Mucosa of stomach (tissue), 1 donor: ENCODE data around the gene KLHL35.

Experiments used
- H3K27me3 ChIP-seq: one replicate; pipeline ENCODE4 v1.7.0; 2013; ENCODE audit warnings: mild to moderate bottlenecking, low read length; ENCODE audit not compliant: control insufficient read depth, insufficient read depth
- H3K36me3 ChIP-seq: one replicate; pipeline ENCODE4 v1.7.0; 2013; ENCODE audit warnings: low read length; ENCODE audit not compliant: control insufficient read depth, insufficient read depth
- H3K4me1 ChIP-seq: one replicate; pipeline ENCODE4 v1.7.0; 2013; ENCODE audit warnings: mild to moderate bottlenecking, low read length; ENCODE audit not compliant: control insufficient read depth, insufficient read depth
- H3K4me3 ChIP-seq: one replicate; pipeline ENCODE4 v1.7.0; 2013; ENCODE audit warnings: low read length
- H3K9ac ChIP-seq: one replicate; pipeline ENCODE4 v1.7.0; 2013; ENCODE audit warnings: mild to moderate bottlenecking, low read length, moderate library complexity
- H3K9me3 ChIP-seq: one replicate; pipeline ENCODE4 v1.7.0; 2013; ENCODE audit warnings: mild to moderate bottlenecking, low read length, moderate library complexity; ENCODE audit not compliant: control insufficient read depth
- donor health status: Pancreatic carcinoma.

KLHL35 gene

GRCh38 chr11:75447415-75447814 lies 14.4 kb upstream of the KLHL35 start:
- Histone ChIP-seq H3K4me3 (no peak overlapping the region), H3K27me3 (no peaks in the 10 kb centered on the region), H3K9me3 (no peaks in the 10 kb centered on the region), H3K9ac (no peak overlapping the region), H3K36me3 (no peaks in the 10 kb centered on the region), H3K4me1 (no peaks in the 10 kb centered on the region)

DNA sequence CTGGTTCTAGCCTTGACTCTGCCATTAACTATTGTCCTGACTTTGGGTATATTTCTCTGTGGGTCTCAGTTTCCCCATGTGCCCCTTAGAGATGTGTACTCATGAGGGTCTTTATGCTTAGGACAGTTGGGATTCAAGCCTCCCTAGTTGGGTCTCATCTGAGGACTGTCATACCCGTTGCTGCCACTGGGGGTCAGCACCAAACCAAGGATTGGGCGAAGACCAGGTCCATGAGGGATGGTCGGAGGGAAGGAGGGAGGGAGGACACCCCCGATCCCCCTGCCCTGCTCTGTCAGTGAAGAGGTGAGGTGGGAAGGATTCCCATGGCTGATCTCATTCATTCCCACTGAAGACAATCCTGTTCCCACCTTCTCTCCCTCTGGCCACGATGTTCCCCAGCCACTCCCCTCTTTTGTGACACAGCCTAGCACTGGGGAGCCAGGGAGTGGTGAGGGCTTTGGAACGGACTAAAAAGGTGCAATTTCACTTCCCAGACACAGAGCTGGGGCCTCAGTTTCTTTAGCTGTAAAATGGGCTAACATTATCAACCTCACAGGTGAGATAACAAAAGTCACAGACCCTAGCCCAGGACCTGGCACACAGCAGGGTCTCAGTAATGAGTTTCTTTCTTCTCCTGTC lies 12.4 kb upstream of the KLHL35 start:
- Histone ChIP-seq H3K9me3 (no peaks in the 10 kb centered on the region), H3K9ac (no peak overlapping the region), H3K27me3 (no peaks in the 10 kb centered on the region), H3K4me1 (no peaks in the 10 kb centered on the region), H3K36me3 (no peaks in the 10 kb centered on the region), H3K4me3 (no peak overlapping the region)

DNA sequence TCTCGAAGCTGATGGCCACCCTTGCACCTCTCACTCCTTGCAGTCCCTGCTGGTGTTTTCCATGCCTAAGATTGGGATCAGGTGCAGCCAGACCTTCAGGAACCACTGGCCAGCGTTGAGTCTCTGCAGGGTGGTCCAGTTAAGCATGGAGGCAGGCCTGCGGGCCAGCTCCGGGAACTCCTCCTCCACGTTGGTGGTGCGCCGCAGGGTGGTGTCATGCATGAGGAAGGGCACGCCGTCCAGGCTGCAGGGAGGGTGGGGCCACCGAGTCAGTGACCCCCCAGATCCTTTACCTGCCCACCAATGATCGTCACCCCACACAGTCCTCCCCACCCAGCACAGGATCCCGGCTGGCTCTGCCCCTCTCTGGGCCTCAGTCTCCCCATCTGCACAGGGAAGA lies 10.0 kb upstream of the KLHL35 start:
- Histone ChIP-seq H3K9ac (no peak overlapping the region), H3K27me3 (no peaks in the 10 kb centered on the region), H3K4me1 (no peaks in the 10 kb centered on the region), H3K4me3 (no peak overlapping the region), H3K9me3 (no peaks in the 10 kb centered on the region), H3K36me3 (no peaks in the 10 kb centered on the region)

DNA sequence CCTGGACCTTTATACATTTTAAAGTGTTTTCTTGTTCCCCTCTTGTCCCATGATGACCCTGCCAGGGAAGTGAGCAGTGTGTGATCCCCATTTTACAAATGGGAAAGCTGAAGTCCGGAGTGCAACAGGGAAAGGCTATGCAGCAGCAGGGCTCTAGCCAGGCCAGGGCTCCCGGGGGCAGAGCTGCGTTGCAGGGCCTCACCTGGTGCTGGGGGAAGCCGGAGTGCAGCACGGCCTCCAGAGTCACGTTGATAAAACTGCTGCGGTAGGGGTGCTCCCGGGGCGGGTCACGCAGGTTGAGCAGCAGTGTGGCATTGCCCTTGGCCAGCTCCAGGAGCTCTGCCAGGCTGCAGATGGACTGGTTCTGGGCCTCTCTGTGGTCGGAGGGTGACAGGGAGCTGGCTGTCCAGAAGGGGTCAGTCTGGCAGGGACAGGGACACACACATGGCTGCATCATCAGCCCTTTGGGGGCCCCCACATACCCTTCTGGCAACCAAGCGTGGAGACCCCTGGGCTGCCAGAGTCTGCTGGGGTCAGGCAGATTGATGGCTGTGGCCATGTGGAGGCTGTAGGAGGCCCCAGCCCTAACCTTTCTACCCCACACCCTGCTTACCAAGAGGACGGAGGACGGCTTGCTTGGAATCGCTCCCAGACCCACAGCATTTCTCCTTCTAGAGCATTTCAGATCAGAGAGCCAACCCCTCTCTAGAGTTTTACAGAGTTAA lies 9.3 kb upstream of the KLHL35 start:
- H3K36me3 ChIP-seq, result no peaks in the 10 kb centered on the region
- H3K9me3 ChIP-seq, result no peaks in the 10 kb centered on the region
- no peaks in the 10 kb centered on the region for H3K27me3 ChIP-seq
- H3K4me1 ChIP-seq, result no peaks in the 10 kb centered on the region
- no peak overlapping the region for H3K9ac ChIP-seq
- no peak overlapping the region for H3K4me3 ChIP-seq

DNA sequence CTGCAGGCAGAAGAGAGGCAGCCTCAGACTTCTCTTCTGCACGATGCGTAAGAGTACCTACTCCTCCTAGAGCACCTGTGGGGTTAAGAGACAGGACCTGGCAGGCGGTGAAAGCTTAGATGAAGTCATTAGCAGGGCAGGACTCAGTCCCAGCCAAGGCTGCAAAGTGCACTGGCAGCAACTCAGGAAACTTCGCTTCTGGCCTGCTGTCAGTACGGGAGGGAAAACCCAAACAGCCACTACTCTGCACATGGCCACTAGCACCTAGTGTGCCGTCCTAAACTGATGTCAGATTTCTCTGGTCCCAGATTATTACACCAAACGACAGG lies 8.8 kb upstream of the KLHL35 start:
- no peaks in the 10 kb centered on the region for H3K36me3 ChIP-seq
- no peaks in the 10 kb centered on the region for H3K9me3 ChIP-seq
- no peak overlapping the region for H3K4me3 ChIP-seq
- H3K27me3 ChIP-seq, result no peaks in the 10 kb centered on the region
- H3K4me1 ChIP-seq, result no peaks in the 10 kb centered on the region
- no peak overlapping the region for H3K9ac ChIP-seq

DNA sequence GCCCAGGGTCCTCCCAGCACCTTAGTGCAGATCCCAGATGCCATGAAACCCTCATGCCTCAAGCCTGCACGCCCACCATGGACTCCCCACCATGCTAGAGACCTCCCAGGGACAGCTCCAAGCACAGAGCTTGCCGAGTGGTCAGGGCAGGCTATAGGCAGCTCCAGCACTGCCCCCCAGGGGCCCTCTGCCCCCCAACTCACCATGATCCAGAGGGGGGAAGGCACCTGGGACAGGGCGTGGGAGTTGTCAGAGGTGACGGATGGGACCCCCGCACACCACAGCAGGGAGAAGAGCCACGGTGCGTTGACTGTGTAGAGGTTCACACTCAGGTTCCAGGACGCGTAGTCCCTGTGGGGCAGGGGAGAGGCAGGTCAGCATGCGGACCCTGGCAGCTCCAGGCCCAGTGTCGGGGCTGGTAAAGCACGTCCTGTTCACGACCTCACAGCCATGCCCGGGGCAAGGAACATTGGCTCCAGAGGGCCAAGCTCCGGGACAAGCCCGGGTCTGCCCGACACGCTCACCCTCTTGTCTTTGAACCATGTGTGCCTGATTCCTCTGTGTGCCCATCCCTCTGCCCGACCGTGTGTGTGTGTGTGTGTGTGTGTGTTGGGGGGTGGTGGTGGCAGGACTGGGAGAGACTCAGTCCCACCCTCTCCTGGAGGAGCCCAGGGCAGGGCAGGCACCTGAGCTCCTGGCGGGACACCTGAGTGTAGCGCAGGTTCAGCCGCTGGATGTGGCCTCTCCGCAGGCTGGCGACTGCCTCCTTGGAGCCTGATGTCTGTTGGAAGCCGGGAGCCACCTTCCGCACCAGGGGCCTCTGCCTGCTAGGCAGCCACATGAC lies 8.2 kb upstream of the KLHL35 start:
- Histone ChIP-seq H3K27me3 (no peaks in the 10 kb centered on the region), H3K9me3 (no peaks in the 10 kb centered on the region), H3K9ac (no peak overlapping the region), H3K4me3 (no peak overlapping the region), H3K36me3 (no peaks in the 10 kb centered on the region), H3K4me1 (no peaks in the 10 kb centered on the region)

- Histone ChIP-seq H3K4me1 (no peaks in the 10 kb centered on the region), H3K27me3 (peaks cover 2% of the 10 kb centered on the region), H3K9me3 (no peaks in the 10 kb centered on the region), H3K9ac (no peak overlapping the region), H3K36me3 (no peaks in the 10 kb centered on the region), H3K4me3 (no peak overlapping the region)
Measured at GRCh38 chr11:75439495-75440120, 6.6 kb upstream of the KLHL35 start.

DNA sequence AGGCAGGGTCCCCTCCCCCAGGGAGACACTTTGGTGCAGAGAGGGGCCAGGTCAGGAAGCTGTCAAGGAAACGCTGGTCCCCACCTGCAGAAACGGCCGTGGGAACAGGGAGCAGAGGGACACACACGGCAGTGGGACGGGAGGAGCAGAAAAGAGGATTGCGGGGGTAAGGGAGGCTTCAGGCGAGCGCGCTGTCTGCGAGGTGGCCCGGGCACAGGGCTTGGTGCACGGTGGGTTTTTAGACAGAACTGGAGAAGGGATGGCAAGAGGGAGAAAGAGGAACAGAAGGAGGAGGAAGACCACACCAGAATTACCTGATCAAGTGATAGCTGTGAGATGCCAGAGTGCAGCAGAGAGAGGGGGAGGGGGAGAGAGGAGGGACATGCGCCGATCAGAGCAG lies 6.0 kb upstream of the KLHL35 start:
- Histone ChIP-seq H3K36me3 (no peaks in the 10 kb centered on the region), H3K9ac (no peak overlapping the region), H3K27me3 (peaks cover 2% of the 10 kb centered on the region), H3K4me3 (no peak overlapping the region), H3K9me3 (no peaks in the 10 kb centered on the region), H3K4me1 (no peaks in the 10 kb centered on the region)

- H3K9ac ChIP-seq, result no peak overlapping the region
- peaks cover 7% of the 10 kb centered on the region for H3K27me3 ChIP-seq
- H3K9me3 ChIP-seq, result no peaks in the 10 kb centered on the region
- no peak overlapping the region for H3K4me3 ChIP-seq
- no peaks in the 10 kb centered on the region for H3K4me1 ChIP-seq
- H3K36me3 ChIP-seq, result no peaks in the 10 kb centered on the region
Measured at GRCh38 chr11:75437966-75438659, 5.1 kb upstream of the KLHL35 start.

DNA sequence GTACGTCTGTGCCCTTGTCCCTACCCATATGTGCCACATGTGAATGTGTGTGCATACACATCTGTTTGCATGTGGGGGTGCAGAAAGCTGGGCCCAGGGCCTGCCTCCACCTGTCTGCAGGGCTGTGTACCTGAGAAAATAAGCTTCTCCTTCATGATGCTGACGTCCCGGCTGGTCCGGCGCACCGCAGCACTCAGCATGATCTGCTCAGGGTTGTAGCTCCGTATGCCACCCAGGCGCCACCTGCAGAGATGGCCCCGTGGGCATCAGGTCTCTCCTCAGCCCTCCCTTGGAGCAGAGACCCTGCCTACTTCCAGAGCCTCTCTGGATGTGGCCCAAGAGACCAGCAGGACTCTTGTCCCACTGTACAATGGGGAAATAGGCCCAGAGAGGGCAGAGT lies 3.8 kb upstream of the KLHL35 start:
- Histone ChIP-seq H3K36me3 (no peaks in the 10 kb centered on the region), H3K4me1 (peaks cover 5% of the 10 kb centered on the region), H3K27me3 (peaks cover 20% of the 10 kb centered on the region), H3K9me3 (no peaks in the 10 kb centered on the region), H3K4me3 (no peak overlapping the region), H3K9ac (no peak overlapping the region)

GRCh38 chr11:75435571-75435925 lies 2.5 kb upstream of the KLHL35 start:
- no peaks in the 10 kb centered on the region for H3K9me3 ChIP-seq
- H3K27me3 ChIP-seq, result peaks cover 32% of the 10 kb centered on the region
- H3K4me1 ChIP-seq, result peaks cover 11% of the 10 kb centered on the region
- no peak overlapping the region for H3K9ac ChIP-seq
- no peaks in the 10 kb centered on the region for H3K36me3 ChIP-seq
- H3K4me3 ChIP-seq, result no peak overlapping the region
